Measurements from ENCODE around the gene MYRFL.

Gene MYRFL

DNA sequence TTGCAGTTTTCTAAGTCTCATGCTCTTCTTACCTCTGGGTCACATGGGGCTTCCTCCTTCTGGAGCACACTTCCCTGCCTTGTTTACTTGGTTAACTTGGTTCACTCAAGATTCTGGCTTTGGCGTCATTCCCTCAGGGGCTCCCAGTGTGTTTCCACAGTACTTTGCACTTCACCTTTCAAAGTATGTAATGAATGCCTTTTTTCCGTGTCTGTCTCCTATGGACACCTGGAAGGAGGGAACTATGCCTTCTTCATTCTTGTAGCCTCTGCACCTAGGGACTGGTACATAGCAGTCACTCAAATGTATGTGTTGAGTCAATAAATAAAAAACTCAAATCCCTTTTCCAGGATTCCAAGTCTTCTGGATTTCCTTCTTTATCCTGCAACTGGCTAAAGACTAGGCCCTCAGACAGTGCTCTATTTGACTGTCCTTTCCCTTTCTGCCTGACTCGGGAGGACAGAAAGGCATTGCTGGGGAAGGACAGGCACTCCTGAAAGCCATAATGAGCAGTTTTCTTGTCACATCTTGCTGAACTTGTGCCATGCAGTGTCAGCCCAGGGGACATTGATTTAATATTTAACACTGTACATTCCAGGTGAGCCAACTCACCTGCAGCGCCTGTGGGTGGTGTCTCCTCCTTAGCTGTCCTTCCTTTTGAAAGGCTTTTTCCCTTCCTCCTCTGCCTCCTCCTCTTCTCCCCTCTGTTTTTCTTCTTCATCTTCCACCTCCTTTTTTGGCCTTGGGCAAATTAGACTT, 12.8 kb downstream of the MYRFL start:
- no peak for DNase-seq (ENCODE audit: low read depth)
- no peak overlapping the region for H3K4me3 ChIP-seq (ENCODE audit: control insufficient read depth, low read depth, low read length)
- TF ChIP-seq CTCF (IDR thresholded peaks at IDR 0.05; ENCODE audit: control insufficient read depth, insufficient read depth, low read depth, low read length, missing control alignments) = no peak

DNA sequence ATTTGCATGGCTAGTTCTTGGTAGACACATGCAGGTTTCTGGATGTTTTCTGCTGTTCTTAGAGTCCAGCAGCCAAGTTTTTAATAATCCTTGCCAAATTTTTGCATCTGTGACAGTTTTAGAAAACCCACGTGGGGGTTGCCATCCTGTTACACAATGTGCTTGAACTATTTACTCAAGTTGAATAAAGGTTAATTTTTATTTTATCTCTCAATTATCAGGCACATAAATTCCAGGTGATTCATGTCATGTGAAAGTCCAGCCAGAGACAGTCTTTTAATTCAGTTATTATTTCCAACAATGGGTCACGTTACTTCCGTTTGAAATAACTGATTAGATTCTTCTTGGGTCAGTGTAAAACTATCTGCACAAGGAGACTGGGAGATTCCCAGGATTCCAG, 15.7 kb downstream of the MYRFL start:
- TF ChIP-seq CTCF (IDR thresholded peaks at IDR 0.05; ENCODE audit: control insufficient read depth, insufficient read depth, low read depth, low read length, missing control alignments) = no peak
- no peak for DNase-seq (ENCODE audit: low read depth)
- H3K4me3 ChIP-seq (ENCODE audit: control insufficient read depth, low read depth, low read length) = no peak overlapping the region

DNA sequence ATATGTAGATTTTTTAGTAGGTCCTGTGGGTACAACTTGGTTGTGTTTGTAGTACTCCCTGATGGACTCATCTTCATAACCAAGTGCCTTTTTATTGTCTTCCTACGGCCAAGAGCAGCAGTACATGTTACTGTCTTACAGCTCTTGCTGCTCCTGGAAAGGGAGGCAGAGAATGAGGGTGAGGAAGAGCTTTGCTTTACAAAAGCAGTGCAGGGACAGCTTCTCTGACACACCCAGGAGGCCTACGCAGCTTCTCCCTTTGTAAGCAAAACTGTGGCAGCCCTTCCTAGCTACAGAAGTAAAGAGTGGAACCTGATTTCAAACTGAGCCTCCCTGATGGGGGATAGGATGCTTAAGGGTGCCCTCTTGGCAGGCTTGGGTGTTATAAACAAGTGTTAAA, 18.6 kb downstream of the MYRFL start:
- no peak for DNase-seq (ENCODE audit: low read depth)
- TF ChIP-seq CTCF (IDR thresholded peaks at IDR 0.05; ENCODE audit: control insufficient read depth, insufficient read depth, low read depth, low read length, missing control alignments) = no peak
- no peak overlapping the region for H3K4me3 ChIP-seq (ENCODE audit: control insufficient read depth, low read depth, low read length)

DNA sequence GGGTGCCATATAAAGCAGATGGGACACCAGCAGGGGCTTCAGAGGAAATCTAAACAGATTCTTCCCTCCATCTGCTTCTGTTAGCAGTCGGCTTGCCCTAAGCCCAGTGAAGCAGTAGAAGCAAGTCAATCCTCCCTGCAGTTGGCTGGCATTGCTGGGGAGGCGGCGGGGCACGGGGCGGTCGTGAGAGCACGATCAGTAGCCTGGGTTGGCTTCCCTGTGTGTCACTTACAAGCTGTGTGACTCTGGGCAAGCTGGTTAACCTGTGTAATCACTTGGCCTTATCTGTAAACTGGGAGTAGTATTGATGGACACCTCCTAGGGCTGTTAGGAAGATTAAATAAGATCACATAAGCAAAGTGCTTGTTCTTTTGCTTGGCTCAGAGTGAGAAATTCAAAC, 19.4 kb downstream of the MYRFL start:
- H3K4me3 ChIP-seq (ENCODE audit: control insufficient read depth, low read depth, low read length) = no peak overlapping the region
- TF ChIP-seq CTCF (IDR thresholded peaks at IDR 0.05; ENCODE audit: control insufficient read depth, insufficient read depth, low read depth, low read length, missing control alignments) = no peak
- DNase-seq (ENCODE audit: low read depth) = no peak

DNA sequence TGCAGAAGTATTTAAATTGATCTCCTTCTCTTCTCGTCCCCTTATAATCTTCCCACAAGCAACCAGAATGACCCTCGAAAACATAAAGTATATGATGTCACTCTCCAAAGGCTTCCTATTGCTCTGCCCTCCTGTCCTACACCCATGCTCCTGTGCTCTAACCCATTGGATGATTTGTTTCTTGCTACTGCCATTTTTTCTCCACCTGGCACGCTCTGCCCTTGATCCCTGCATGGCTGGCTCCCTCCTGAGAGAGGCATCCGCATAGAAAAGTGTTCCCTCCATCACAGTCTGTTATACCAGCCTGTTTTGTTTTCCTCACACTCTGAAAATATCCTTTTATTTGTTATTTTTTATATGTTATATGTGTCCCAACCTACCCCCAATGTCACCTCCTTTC, 19.8 kb downstream of the MYRFL start:
- H3K4me3 ChIP-seq (ENCODE audit: control insufficient read depth, low read depth, low read length) = no peak overlapping the region
- TF ChIP-seq CTCF (IDR thresholded peaks at IDR 0.05; ENCODE audit: control insufficient read depth, insufficient read depth, low read depth, low read length, missing control alignments) = no peak
- DNase-seq (ENCODE audit: low read depth) = no peak

DNA sequence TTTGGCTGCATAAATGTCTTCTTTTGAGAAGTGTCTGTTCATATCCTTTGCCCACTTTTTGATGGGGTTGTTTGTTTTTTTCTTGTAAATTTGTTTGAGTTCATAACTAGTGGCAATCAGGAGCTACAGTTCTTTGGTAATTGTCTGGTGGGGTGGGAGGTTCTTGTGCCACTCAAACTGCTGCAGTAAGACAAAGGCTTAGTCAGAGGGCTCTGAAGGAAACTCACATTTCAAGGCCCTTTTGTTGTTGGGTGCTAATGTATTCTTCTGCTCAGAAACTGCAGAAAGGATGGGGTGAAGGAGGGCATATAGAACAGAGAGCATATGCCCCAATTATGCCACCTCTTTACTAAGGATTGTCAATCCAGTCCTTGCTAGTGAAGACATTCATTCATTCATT, 21.9 kb downstream of the MYRFL start:
- DNase-seq (ENCODE audit: low read depth) = no peak
- TF ChIP-seq CTCF (IDR thresholded peaks at IDR 0.05; ENCODE audit: control insufficient read depth, insufficient read depth, low read depth, low read length, missing control alignments) = no peak
- H3K4me3 ChIP-seq (ENCODE audit: control insufficient read depth, low read depth, low read length) = no peak overlapping the region

Measured in AG09309 (cell line).